ENCODE measurements around the gene DNAH2. TPM values are rescaled to one million over a fixed set of nuclear protein-coding genes. Genes with fewer than 3 reads are reported as not detected.
A peak's percentile ranks its signal among the peaks of the same experiment; 100 is the strongest.

Gene DNAH2
- total and polyA plus RNA-seq, 7 donors: under 0.01 to 0.36 (median 0.30) TPM; not detected in 3

GRCh38 chr17:7831233-7831632 is 113.7 kb downstream of the DNAH2 start:
- Histone ChIP-seq H3K4me3 (no peak overlapping the region), H3K36me3 (no peaks in the 10 kb centered on the region), H3K27me3 (peaks cover 0 to 5% (median 0%) of the 10 kb centered on the region in 3 donors), H3K4me1 (peaks cover 0 to 14% (median 6%) of the 10 kb centered on the region in 4 donors), H3K9me3 (no peaks in the 10 kb centered on the region), H3K27ac (no peak overlapping the region)
- 87% methylated on average over 7 of the region's 7 CpGs for WGBS, 2 donors
- intact Hi-C loops (cut with DNase I): loop anchor here (10.0 kb wide), 1 partner anchor 346 kb away; the partner anchor contains the start of genes POLR2A and SLC35G6
- peak; percentile 46 for DNase-seq
- no peak for TF ChIP-seq POLR2AphosphoS5 (IDR thresholded peaks at IDR 0.05)
- TF ChIP-seq POLR2A (IDR thresholded peaks at IDR 0.05): no peak
- TF ChIP-seq EP300 (IDR thresholded peaks at IDR 0.05): no peak
- TF ChIP-seq, protein P1, sequence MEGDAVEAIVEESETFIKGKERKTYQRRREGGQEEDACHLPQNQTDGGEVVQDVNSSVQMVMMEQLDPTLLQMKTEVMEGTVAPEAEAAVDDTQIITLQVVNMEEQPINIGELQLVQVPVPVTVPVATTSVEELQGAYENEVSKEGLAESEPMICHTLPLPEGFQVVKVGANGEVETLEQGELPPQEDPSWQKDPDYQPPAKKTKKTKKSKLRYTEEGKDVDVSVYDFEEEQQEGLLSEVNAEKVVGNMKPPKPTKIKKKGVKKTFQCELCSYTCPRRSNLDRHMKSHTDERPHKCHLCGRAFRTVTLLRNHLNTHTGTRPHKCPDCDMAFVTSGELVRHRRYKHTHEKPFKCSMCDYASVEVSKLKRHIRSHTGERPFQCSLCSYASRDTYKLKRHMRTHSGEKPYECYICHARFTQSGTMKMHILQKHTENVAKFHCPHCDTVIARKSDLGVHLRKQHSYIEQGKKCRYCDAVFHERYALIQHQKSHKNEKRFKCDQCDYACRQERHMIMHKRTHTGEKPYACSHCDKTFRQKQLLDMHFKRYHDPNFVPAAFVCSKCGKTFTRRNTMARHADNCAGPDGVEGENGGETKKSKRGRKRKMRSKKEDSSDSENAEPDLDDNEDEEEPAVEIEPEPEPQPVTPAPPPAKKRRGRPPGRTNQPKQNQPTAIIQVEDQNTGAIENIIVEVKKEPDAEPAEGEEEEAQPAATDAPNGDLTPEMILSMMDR (IDR thresholded peaks at IDR 0.05): no peak

- DNase-seq: peak; percentile 61
- WGBS, 2 donors: 89 to 94% methylated on average over 10 of the region's 10 CpGs
- intact Hi-C loops (cut with DNase I): loop anchor here (10.0 kb wide), 1 partner anchor 348 kb away; the partner anchor contains the start of genes POLR2A and SLC35G6
- H3K4me1 ChIP-seq: peaks cover 0 to 26% (median 18%) of the 10 kb centered on the region in 4 donors
- H3K4me3 ChIP-seq: no peak overlapping the region
- no peaks in the 10 kb centered on the region for H3K36me3 ChIP-seq
- H3K9me3 ChIP-seq: no peaks in the 10 kb centered on the region
- no peak overlapping the region for H3K27ac ChIP-seq
- no peak for TF ChIP-seq EP300 (IDR thresholded peaks at IDR 0.05)
- TF ChIP-seq POLR2A (IDR thresholded peaks at IDR 0.05): no peak
- H3K27me3 ChIP-seq: peaks cover 0 to 5% (median 0%) of the 10 kb centered on the region in 3 donors
Measured at GRCh38 chr17:7832431-7832830, 114.9 kb downstream of the DNAH2 start.

GRCh38 chr17:7833011-7833794 is 115.7 kb downstream of the DNAH2 start:
- TF ChIP-seq POLR2A (IDR thresholded peaks at IDR 0.05): no peak
- TF ChIP-seq, protein P1 (IDR thresholded peaks at IDR 0.05): no peak
- TF ChIP-seq POLR2AphosphoS5 (IDR thresholded peaks at IDR 0.05): no peak
- TF ChIP-seq EP300 (IDR thresholded peaks at IDR 0.05): no peak
- no peaks in the 10 kb centered on the region for H3K9me3 ChIP-seq
- H3K36me3 ChIP-seq: no peaks in the 10 kb centered on the region
- 48 to 54% methylated on average over 19 of the region's 19 CpGs for WGBS, 2 donors
- peak overlapping the region; percentile 95 to 100 (median 97) for H3K27ac ChIP-seq
- H3K27me3 ChIP-seq: peaks cover 0 to under 1% (median 0%) of the 10 kb centered on the region in 3 donors
- peak overlapping the region; percentile 75 to 96 (median 82) for H3K4me3 ChIP-seq
- peaks cover 0 to 33% (median 25%) of the 10 kb centered on the region in 4 donors for H3K4me1 ChIP-seq
- DNase-seq: peak; percentile 66
- intact Hi-C loops (cut with DNase I): loop anchor here (10.0 kb wide), 1 partner anchor 348 kb away; the partner anchor contains the start of genes POLR2A and SLC35G6

DNA sequence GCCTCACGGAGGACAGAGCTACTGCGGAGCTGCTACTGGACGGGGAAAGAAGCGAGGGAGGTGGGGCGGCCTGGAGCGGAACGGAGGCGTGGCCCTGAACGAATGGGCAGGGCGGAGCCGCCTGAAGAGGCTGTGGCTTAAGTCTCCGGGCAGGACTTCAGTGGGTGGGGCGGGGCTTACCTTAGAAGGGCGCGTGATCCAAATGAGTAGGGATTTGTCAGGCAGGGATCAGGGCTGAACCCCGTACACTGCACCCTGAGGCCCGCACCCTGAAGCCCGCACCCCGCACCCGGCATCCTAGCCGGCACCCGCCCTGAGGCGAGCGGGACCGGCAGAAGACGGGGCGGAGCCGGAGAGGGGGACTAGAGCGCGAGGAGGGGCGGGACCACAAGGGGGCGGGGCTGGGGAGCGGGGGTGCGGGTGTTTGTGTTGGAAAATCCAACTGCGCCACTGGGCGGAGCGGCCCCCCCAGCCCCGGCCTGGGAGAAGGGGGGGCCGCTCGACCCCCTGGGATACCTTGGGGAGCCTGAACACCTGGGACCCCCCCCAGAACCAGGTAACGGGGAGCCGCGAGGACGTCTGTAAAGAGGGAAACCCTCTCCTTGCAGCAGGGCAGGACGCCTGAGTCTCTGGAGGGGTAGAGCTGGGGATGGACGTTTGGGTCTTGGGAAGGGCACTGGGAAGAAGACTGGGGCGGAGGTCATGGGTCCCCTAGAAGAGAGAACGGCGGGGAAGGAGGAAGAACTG is 116.4 kb downstream of the DNAH2 start, which contains the start of gene KDM6B:
Gene KDM6B, plus strand, starts transcription at position 423 of the 747 bp plus-strand sequence. CDS start 11,338 bp downstream, outside the sequence.
- 0 to 1% methylated on average over 49 of the region's 49 CpGs for WGBS, 2 donors
- peak; percentile 20 to 70 (median 54) for TF ChIP-seq POLR2AphosphoS5 (IDR thresholded peaks at IDR 0.05)
- TF ChIP-seq, protein P1 (IDR thresholded peaks at IDR 0.05): no peak
- TF ChIP-seq POLR2A (IDR thresholded peaks at IDR 0.05): peak; percentile 33 to 62
- Histone ChIP-seq H3K36me3 (no peaks in the 10 kb centered on the region), H3K9me3 (no peaks in the 10 kb centered on the region), H3K27ac (peak within 1 kb of the TSS; percentile 95 to 100 (median 97)), H3K4me1 (peaks cover 0 to 41% (median 32%) of the 10 kb centered on the region in 4 donors), H3K27me3 (no peaks in the 10 kb centered on the region), H3K4me3 (peak within 1 kb of the TSS; percentile 75 to 96 (median 82))
- DNase-seq: peak; percentile 98
- intact Hi-C loops (cut with DNase I): loop anchor here (1.0 to 10.0 kb wide), 3 partner anchors 9 to 349 kb away; partner anchors contain the start of genes NAA38, POLR2A and SLC35G6

All from sigmoid colon (tissue), 7 donors.